Retinal pigment epithelial cell (primary cell): Measurements from ENCODE around the gene TMEM132A.
A peak's percentile ranks its signal among the peaks of the same experiment; 100 is the strongest.
"Not testable (repeated sequence)": the region's sequence is repeated elsewhere in the genome, so short reads cannot be mapped to it uniquely, and the experiment has no call there.

ENCODE experiments used
- DNase-seq: peaks from one replicate; pipeline ENCODE4 v3.0.0-alpha.2; 2010; ENCODE audit warnings: low read depth
- H3K4me3 ChIP-seq: 2 replicates; pipeline ENCODE4 v1.5.1; 2011; ENCODE audit warnings: mild to moderate bottlenecking, low read length, control low read depth, moderate library complexity
- CTCF ChIP-seq: conservative IDR thresholded peaks from 2 replicates; pipeline ENCODE4 v1.5.1; 2011; ENCODE audit warnings: low read depth, low read length, control low read depth, inconsistent platforms

Gene TMEM132A

GRCh38 chr11:60906132-60906972, 17.9 kb upstream of the TMEM132A start, which contains the start of gene PRPF19:
PRPF19 (minus strand) TSS chr11:60906585; CDS start chr11:60906382, 203 bp downstream.
- no peak for TF ChIP-seq CTCF
- peak within 1 kb of the TSS; percentile 93 for H3K4me3 ChIP-seq
- DNase-seq, result peak; percentile 83

DNA sequence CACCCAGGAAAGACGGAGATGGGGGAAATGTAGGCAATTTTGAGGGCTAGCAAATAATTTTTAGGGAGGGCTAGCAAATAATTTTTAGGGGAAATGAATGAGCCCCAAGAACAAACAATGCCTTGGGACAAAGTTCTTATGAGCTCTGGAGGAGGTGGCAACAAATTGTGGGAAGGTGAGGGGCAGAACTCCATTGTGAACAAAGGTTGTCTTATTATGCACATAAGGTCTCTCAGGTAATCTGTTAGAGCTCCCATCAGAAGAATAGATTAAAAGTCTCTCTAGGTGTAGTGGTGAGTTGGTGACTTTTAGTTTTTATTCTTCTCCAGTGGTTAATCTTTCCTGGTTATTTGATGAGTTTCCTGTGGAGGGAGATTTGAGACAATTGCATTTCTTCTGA, 15.5 kb upstream of the TMEM132A start:
- TF ChIP-seq CTCF, result no peak
- H3K4me3 ChIP-seq, result no peak overlapping the region
- no peak for DNase-seq

- H3K4me3 ChIP-seq, DNase-seq: not testable (repeated sequence)
Observed at GRCh38 chr11:60909680-60910280, 14.5 kb upstream of the TMEM132A start.

GRCh38 chr11:60910281-60910687, 14.0 kb upstream of the TMEM132A start:
- no peak overlapping the region for H3K4me3 ChIP-seq
- no peak for DNase-seq
- no peak for TF ChIP-seq CTCF

DNA sequence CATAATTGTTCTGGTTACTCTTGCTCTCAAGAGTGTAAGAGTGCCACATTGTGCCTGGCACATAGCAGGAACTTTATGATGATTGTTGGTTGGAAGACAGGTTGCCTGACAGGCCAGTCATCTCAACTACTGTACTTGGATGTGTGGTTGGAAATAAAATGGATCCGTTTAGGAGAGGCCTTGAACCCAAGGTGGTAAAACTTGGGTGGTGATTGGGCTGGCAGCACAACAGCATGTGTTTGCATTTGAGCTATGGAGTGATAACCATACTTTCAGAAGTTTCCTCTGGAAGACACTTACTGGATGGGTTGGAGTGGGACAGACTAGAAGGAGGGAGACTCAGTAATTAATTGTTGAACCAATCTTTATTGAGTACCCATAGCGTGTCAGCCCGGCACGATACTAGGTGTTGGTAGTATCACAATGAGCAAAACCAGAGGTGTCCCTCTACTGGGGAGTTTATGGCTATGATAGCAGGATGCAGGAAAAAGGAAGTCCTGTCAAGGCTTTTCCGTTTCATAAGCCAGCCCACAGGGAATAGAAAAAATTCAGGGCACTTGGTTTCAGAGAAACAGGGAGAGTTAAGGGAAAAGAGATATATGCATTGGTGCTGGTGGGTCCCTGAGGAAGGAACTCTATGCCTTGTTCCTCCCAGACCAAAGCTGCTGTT, 13.4 kb upstream of the TMEM132A start:
- no peak overlapping the region for H3K4me3 ChIP-seq
- TF ChIP-seq CTCF, result no peak
- no peak for DNase-seq

DNA sequence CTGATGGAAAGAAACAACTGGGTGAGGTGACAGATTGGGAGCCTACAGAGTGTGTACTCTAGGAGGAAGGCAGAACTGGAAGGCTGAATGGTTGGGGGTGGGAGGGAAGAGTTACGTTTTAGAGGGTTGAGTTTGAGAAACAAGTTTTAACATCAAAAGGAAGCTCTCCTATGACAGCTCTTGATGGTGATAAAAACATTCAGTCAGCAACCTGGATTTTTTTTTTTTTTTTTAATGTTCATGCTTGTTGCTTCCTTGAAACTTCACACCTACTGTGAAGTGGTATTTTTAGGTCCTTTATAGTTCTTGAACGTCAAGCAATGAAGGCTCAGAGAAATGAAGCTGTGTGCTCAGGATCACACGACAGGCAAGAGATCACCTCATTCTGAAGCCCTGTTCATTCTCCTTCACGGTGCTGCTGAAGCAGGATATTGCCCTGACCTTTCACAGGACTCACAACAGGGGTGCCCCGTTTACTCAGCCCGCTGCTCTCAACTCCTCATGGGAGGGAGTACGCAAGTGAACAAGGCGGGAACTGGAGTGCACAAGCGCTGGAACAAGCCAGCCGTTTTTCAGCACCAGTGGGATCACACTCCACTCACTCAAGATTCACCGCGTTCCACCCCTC, 11.9 kb upstream of the TMEM132A start:
- H3K4me3 ChIP-seq, result no peak overlapping the region
- DNase-seq, result no peak
- TF ChIP-seq CTCF, result no peak

- DNase-seq, result no peak
- peak overlapping the region; percentile 81 for H3K4me3 ChIP-seq
- no peak for TF ChIP-seq CTCF
Observed at GRCh38 chr11:60912851-60913528, 11.3 kb upstream of the TMEM132A start.
